Sigmoid colon (tissue), 7 donors: Measurements from ENCODE around the gene SGPP2. TPM values are rescaled to one million over a fixed set of nuclear protein-coding genes. Genes with fewer than 3 reads are reported as not detected.

Experiments used
- DNase-seq: peaks from one replicate; pipeline ENCODE4 v3.0.0-alpha.2; 2019
- H3K27ac ChIP-seq, 4 donors: fragments of 200-600 bp; sonication (generic); one replicate each; pipeline ENCODE4 v1.5.1; 2016 to 2019; ENCODE audit warnings: mild to moderate bottlenecking in 1 of 4
- H3K27me3 ChIP-seq, 3 donors: fragments of 200-600 bp; sonication (generic); one replicate each; pipeline ENCODE4 v1.5.1; 2019; ENCODE audit warnings: mild to moderate bottlenecking in 1 of 3
- H3K36me3 ChIP-seq, 4 donors: fragments of 200-600 bp; sonication (generic); one replicate each; pipeline ENCODE4 v1.5.1; 2016 to 2019
- H3K4me1 ChIP-seq, 4 donors: fragments of 200-600 bp; sonication (generic); one replicate each; pipeline ENCODE4 v1.5.1; 2017 to 2019
- H3K4me3 ChIP-seq, 4 donors: fragments of 200-600 bp; sonication (generic); one replicate each; pipeline ENCODE4 v1.5.1; 2017 to 2019; ENCODE audit warnings: mild to moderate bottlenecking in 2 of 4, moderate library complexity in 1 of 4
- H3K9me3 ChIP-seq, 4 donors: fragments of 200-600 bp in 3 of 4; sonication (generic) in 3 of 4; one replicate each; pipeline versions ENCODE4 v1.5.1 to v1.6.1; 2013 to 2019
- CTCF ChIP-seq, 4 experiments: fragments of 450-650 bp in 3 of 4; fragments of 200-600 bp in 1 of 4; IDR thresholded peaks; one replicate each; pipeline ENCODE4 v1.5.1; 2016 to 2019; ENCODE audit warnings: antibody characterized with exemption in 4 of 4, mild to moderate bottlenecking in 3 of 4, moderate library complexity in 2 of 4
- EP300 ChIP-seq, 4 donors: sonication (generic); formaldehyde crosslinking; IDR thresholded peaks; one replicate each; pipeline ENCODE4 v1.6.1; 2017; ENCODE audit warnings: antibody characterized with exemption in 4 of 4
- POLR2A ChIP-seq, 2 donors: fragments of 450-650 bp; IDR thresholded peaks; one replicate each; pipeline ENCODE4 v1.6.1; 2016; ENCODE audit warnings: antibody characterized with exemption in 2 of 2, mild to moderate bottlenecking in 2 of 2, moderate library complexity in 2 of 2
- POLR2AphosphoS5 ChIP-seq, 4 donors: sonication (generic); formaldehyde crosslinking; IDR thresholded peaks; one replicate each; pipeline ENCODE4 v1.6.1; 2017; ENCODE audit warnings: antibody characterized with exemption in 4 of 4
- WGBS, 2 donors: extraction: QIAGEN DNeasy Blood & Tissue Kit; methylation state at CpG; one replicate each; pipeline ENCODE4 v1.1.7; 2013; 5-methylcytosine and 5-hydroxymethylcytosine counted together
- intact Hi-C: fragments of 100-400 bp; cut with DNase I; formaldehyde crosslinking; loops from one replicate; pipeline ENCODE4 v1.15.1; 2023
- polyA plus RNA-seq, 3 donors: library from polyadenylated mRNA; stranded (reverse); fragments of 200-250 nt; gene quantifications; one replicate each; pipeline ENCODE4 v1.2.3, GENCODE V29; 2013
- total RNA-seq, 4 donors: library from RNA; depleted of rRNA; stranded (reverse); fragments of >200 nt; gene quantifications; one replicate each; pipeline ENCODE4 v1.1.0, GENCODE V29; 2016
- donor health status: healthy with polysubstance abuse.
- donor health status: Bipolar disorder and iron deficiency.
- donor health status: healthy.

SGPP2 gene
- total and polyA plus RNA-seq, 7 donors = 0.49 to 25.1 (median 1.1) TPM

DNA sequence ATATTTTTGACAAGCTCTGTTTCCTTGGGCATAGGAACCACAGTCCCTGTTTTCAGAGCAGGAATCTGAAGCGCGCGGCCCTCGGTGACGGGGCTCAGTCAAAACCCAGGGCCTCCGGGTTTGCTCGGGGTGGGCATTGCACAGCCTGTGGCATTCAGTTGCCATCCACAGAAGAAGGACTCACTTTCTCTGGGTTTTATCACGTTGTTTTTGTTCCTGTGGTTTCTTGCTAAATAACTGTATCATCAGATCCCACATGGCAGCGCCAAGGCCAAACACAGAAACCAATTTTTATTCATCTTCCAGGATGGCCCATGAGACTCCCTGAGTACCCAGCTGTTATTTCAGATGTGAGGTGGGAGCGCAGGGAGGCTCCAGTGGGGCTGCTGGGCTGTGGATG, 35.6 kb downstream of the SGPP2 start:
- WGBS, 2 donors = 94 to 95% methylated on average over 10 of the region's 10 CpGs
- H3K27ac ChIP-seq = no peak overlapping the region
- DNase-seq = no peak
- no peak for TF ChIP-seq CTCF (IDR thresholded peaks at IDR 0.05)
- TF ChIP-seq EP300 (IDR thresholded peaks at IDR 0.05) = no peak
- no peak for TF ChIP-seq POLR2A (IDR thresholded peaks at IDR 0.05)
- TF ChIP-seq POLR2AphosphoS5 (IDR thresholded peaks at IDR 0.05) = no peak
- no peaks in the 10 kb centered on the region for H3K9me3 ChIP-seq
- intact Hi-C loops = no loop called here
- no peaks in the 10 kb centered on the region for H3K27me3 ChIP-seq
- no peaks in the 10 kb centered on the region for H3K36me3 ChIP-seq
- no peaks in the 10 kb centered on the region for H3K4me1 ChIP-seq
- H3K4me3 ChIP-seq = no peak overlapping the region

DNA sequence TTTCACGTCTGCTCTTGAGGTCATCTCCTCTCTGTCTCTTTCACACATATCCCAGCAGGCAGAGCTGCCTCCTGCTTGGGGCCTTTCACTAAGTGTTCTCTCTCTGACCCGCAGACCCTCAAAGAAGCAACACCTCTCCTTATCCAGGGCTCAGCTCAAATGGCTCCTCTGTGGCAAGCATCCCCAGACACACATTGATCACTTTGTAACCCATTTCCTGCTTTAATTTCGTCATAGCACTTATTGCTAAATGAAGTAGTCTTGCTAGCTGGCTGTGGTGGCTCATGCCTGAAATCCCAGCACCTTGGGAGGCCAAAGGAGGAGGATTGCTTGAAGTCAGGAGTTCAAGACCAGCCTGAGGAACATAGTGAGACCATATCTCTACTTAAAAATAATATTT, 41.4 kb downstream of the SGPP2 start:
- Histone ChIP-seq H3K36me3 (no peaks in the 10 kb centered on the region), H3K4me3 (no peak overlapping the region), H3K9me3 (no peaks in the 10 kb centered on the region), H3K27ac (no peak overlapping the region), H3K27me3 (no peaks in the 10 kb centered on the region), H3K4me1 (no peaks in the 10 kb centered on the region)
- no peak for TF ChIP-seq EP300 (IDR thresholded peaks at IDR 0.05)
- no peak for TF ChIP-seq POLR2AphosphoS5 (IDR thresholded peaks at IDR 0.05)
- TF ChIP-seq CTCF (IDR thresholded peaks at IDR 0.05) = no peak
- no peak for TF ChIP-seq POLR2A (IDR thresholded peaks at IDR 0.05)
- intact Hi-C loops = no loop called here
- 74 to 84% methylated on average over 3 of the region's 3 CpGs for WGBS, 2 donors
- no peak for DNase-seq

DNA sequence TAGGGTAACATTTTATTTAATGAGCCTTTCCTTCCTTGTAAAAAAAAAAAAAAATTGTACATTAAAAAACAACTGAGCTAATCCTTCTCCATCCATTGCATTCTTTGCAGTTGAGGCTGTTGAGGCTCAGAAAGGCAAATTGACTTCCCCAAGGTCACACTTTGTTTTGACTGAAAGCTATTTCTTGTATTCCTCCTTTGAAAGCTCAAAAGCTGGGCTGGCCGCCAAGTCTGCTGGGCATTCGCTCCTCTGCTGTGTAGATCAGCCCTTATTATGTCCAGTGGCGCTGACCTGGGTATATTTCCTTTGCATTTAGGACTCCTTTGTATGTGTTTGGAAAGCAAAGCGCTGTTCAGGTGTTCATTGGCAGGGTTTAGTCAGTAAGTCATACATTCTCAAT, 44.0 kb downstream of the SGPP2 start:
- no peaks in the 10 kb centered on the region for H3K9me3 ChIP-seq
- H3K4me1 ChIP-seq = no peaks in the 10 kb centered on the region
- intact Hi-C loops = no loop called here
- no peaks in the 10 kb centered on the region for H3K36me3 ChIP-seq
- TF ChIP-seq POLR2AphosphoS5 (IDR thresholded peaks at IDR 0.05) (no peak), EP300 (IDR thresholded peaks at IDR 0.05) (no peak), CTCF (IDR thresholded peaks at IDR 0.05) (no peak), POLR2A (IDR thresholded peaks at IDR 0.05) (no peak)
- H3K4me3 ChIP-seq = no peak overlapping the region
- WGBS, 2 donors = 85 to 89% methylated on average over 4 of the region's 4 CpGs
- no peaks in the 10 kb centered on the region for H3K27me3 ChIP-seq
- no peak for DNase-seq
- H3K27ac ChIP-seq = no peak overlapping the region

DNA sequence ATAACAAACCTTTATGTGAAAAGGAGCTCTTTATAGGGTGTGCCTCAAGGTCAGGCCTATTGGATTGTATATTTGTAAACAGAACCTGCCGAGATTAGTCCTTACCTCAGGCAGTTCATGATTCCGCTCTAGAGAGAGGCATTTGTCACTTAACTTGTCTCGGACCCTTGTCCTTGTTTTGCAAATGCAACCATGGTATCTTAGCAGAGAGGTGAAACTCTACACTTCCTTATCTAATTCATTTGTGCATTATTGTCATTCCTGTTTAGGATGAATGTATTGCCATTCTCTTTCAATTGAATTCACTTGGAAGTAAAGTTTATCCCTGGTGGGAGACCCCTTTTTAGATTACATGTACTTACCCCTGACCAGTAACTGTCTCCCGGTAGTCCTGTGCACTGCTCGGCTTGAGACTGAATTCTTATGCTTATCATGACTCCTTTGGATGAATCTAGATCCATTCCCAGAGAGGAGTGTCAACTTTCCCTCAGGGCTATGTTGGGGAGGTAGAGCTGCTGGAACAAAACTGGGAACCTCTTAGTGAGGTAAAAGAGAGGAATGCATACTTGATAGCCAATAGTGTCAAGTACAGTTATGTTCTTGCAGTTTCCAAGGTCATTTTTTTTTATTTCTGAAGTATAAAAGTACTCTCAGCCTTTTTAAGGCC, 46.6 kb downstream of the SGPP2 start:
- Histone ChIP-seq H3K36me3 (no peaks in the 10 kb centered on the region), H3K9me3 (no peaks in the 10 kb centered on the region), H3K27ac (no peak overlapping the region), H3K4me3 (no peak overlapping the region), H3K27me3 (no peaks in the 10 kb centered on the region), H3K4me1 (no peaks in the 10 kb centered on the region)
- intact Hi-C loops = no loop called here
- TF ChIP-seq CTCF (IDR thresholded peaks at IDR 0.05) (no peak), POLR2A (IDR thresholded peaks at IDR 0.05) (no peak), POLR2AphosphoS5 (IDR thresholded peaks at IDR 0.05) (no peak), EP300 (IDR thresholded peaks at IDR 0.05) (no peak)
- no peak for DNase-seq
- 83 to 87% methylated on average over 5 of the region's 5 CpGs for WGBS, 2 donors
